HG02798 (cell line): ENCODE measurements around the gene SENP2.
"Not testable (repeated sequence)": the region's sequence is repeated elsewhere in the genome, so short reads cannot be mapped to it uniquely, and the experiment has no call there.

ENCODE experiments used
- ATAC-seq: cut with Tn5 transposase; IDR thresholded peaks from one replicate; pipeline ENCODE4 v1.9.1; 2021; ENCODE audit warnings: mild to moderate bottlenecking; ENCODE audit not compliant: unreplicated experiment, poor library complexity

The SENP2 gene

DNA sequence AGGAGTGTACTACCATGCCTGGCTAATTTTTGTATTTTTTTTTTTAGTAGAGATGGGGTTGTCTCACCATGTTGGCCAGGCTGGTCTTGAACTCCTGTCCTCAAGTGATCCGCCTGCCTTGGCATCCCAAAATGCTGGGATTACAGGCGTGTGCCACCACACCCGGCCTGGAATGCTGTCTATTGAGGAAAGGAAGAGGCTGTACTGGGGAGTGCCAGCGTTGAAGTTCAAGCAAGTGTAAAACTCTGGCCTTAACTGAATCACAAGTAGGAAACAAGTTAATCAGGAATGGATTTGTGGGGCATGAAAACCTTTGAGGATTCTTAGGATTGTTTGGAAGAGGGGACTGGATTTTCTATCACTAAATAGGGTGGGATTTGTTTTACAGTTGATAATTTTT, 1.4 kb upstream of the SENP2 start:
- no peak for ATAC-seq

DNA sequence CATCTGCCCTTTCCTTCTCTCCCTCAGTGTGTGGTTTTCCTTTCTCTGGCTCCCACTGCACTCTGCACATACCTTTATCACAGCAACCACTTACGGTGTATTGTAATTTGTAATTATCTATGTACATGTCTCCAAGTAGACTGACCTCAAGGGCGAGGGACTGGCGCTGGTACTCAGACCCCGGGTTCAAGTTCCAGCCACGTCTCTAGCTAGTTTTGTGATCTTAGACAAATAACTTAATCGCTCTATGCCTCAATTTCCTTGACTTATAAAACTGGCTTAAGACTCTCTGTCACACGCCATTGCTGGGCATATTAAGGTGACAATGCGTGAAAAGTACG, 607 bp upstream of the SENP2 start:
- no peak for ATAC-seq

DNA sequence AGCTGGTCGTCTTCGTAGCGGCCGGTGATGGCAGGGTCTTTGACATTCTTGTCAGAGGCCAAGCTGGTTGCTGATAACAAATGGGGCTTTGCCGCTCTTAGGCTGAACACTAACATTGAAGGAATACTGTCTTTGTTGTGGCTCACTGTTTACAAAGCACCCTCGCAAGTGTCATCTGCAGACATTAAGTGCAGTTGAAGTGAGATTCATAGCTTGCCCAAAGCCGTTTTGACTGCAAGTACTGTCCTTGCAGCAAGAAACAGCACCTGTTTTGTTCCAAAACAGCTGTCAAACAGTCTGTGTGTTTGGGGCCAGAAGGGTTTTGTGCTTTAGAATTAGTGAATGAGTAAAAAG, 568 bp downstream of the SENP2 start:
- ATAC-seq = no peak

DNA sequence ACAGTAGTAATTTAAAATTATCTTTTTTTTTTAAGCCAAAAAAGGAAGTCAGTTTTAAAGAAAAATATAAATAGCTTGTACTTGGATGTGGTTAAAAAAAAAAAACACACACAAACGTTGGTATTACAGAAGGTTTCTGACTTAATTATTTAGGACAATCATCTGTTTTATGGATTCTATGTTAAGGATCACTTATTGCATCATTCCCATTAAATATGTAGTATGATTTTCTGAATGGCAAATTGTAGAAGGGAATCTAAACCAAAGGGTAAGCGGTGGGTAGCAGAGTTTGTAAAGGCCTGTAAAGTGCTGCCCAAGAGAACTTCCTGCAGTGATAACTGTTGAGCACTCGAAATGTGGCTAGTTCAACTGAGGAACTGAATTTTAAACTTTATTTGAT, 8.0 kb downstream of the SENP2 start:
- ATAC-seq = no peak

DNA sequence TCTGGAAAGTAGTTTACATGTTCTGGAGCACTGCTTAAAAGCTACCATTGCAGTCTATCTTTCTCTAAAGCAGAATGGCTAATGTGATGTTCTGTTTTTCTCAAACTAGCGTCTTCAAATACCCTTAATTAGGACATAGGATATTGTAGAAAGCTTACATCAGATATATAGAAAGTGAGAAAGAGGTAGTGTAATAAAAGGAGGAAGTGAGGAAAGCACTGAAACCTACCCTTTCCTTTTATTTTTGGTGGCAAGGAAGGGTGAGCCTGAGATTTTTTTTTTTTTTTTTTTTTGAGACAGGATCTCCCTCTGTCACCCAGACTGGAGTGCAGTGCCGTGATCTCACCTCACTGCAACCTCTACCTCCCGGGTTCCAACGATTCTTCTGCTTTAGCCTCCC, 9.4 kb downstream of the SENP2 start:
- no peak for ATAC-seq

DNA sequence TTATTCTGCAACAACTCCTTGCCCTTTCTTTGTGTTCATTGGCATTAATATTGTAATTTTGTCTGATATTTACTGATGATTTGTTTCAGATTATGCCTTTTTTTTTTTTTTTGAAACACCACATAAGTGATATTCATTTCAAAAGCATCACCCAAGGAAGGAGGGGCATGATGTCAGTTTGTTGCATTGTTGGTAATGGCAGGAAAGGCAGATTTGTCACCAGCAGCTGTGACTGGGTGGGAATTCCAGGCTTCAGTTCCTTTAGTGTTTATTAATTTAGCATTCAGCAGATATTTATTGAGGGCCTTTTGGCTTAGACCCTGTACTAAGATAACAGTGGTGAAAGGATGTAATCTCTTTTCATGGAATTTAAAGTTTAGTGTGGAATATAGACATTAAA, 19.5 kb downstream of the SENP2 start:
- no peak for ATAC-seq

DNA sequence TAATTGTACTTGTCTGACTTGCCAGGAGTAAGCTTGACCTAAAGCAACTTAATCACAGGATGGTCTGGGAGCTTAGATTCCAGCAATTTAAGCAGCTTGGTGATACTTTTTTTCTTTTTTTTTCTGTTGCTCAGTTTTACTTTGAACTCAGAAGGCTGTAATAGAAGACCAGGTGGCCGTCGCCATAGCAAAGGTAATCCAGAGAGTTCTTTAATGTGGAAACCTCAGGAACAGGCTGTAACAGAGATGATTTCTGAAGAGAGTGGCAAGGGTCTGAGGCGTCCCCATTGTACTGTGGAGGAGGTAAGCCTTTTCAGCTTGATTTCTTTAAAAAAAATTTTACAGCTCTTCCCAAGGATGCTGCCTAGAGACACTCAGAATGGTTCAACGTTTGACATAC, 20.1 kb downstream of the SENP2 start:
- no peak for ATAC-seq

DNA sequence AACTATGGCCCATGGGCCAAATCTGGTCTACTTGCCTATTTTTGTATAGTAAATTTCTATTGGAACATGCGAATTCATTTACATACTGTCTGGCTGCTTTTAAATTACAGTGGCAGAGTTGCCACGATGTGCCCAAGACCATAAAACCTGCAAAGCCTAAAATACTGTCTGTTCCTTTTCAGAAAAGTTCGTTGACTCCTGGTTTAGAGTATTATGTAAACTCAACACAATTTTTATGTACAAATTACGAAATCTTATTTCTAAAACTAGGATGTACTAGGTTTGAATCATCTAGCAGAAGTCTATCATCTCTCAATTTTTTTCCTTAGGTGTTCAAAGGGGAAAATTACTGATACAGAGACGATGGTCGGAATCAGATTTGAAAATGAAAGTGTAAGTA, 26.9 kb downstream of the SENP2 start:
- ATAC-seq = no peak

DNA sequence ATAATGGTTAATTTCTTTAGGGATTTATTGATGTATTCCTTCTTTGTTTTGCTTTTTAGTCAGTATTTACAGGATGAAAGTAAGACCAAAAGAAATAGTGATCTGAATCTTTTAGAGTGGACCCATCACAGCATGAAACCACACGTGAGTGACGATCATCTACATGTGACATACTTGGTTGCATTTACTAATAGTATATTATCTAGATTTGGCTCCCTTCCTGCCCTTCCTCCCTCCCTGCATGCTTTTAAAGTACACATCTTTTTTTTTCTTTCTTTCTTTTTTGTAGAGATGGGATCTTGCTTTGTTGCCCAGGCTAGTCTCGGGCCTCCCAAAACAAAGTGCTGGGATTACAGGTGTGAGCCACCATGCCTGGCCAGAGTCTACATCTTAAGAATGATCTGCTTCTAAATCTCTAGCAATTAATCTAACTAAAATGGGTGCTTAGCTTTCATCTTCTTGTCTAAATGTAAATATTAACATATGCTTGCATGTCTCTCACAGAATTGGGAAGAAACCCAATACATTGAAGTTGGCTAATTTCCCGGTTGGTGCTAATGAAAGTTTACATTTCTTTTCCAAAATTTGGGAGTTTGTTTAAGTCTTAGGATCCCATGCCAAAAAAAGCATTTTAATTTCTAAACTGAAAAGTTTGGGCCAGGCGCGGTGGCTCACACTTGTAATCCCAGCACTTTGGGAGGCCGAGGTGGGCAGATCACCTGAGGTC, 38.0 kb downstream of the SENP2 start:
- no peak for ATAC-seq

DNA sequence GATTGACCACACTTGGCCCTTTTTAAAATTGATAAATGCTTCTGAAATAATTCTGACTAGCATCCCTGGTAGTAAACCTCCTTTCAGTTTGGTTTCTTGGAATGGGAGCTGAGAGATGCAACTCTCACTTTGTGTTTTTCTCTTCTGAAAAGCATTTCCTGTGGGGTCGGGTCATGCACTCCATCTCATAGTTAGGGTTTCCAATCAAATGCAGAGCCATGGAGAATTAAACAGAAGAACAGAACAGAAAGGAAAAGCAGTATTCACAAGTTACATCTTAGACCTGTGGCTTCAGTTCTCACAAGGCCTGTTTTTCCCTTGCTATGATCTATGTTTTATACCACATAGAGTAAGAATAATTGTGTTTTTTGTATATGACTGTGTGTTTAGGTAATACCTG, 39.7 kb downstream of the SENP2 start:
- no peak for ATAC-seq

DNA sequence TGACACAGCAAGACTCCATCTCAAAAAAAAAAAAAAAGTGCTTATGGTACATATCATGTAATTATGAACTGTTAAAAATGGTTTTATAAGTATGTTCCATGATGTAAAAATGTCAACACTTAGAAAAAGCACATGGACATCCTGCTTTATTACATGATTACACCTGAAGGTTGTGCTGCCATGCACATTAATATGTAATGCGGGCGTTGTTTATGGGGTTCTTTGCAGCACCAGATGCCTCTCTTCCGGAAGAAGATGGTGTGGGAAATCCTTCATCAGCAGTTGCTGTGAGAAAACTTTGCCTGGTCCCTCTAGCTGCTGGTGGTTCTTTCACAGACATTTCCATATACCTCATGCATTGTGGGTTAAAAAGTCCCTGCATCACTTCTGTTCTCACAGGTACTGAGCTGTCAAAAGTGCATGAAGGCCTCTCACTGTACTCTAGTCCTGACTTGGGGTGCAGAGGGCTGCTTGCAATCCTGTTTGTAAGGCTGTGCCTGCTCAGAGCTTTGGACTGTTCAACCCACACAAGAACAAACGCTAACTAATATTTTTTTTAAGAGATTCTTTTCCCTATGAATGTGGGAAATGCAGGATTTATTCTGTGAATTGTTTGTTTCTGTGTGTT, 43.6 kb downstream of the SENP2 start:
- ATAC-seq = no peak

DNA sequence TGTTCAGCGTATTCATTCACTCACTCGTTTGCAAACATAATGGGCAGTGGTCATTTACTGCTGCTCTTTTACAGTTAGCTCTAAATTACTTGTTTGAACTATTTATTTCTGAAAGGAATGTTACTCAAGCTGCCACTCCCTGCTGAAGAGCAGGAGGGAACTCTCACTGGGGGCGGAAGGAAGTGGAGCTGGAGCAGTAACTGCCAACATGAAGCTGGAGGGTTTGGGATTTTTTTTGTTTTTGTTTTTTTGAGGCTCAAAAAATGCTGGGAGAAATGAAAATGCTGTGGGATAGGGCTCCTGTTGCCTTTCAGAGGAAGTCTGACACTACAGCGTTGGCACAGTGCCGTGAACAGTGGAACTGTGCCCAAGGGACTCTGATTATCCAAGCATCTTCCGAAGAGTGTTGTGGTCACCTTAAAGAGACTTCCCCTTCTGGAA, 44.1 kb downstream of the SENP2 start:
- no peak for ATAC-seq

DNA sequence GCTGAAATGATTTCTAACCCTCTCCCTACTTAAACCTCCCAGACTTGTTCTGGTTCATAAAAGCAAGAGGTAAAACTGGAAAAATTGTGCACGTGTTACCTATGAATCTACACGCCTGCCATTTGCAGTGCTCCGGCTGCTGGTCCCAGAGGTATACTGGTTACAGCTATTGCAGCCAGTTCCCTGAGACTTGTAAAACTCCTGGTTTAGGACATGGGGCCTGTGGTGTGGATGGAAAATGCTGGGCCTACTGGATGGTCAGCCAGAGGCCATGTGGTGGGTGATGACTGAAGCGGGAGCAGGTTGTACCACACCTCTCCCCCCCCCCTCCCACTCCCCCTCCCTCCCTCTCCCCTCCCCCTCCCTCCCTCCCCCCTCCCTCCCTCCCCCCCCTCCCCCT, 45.0 kb downstream of the SENP2 start:
- no peak for ATAC-seq

DNA sequence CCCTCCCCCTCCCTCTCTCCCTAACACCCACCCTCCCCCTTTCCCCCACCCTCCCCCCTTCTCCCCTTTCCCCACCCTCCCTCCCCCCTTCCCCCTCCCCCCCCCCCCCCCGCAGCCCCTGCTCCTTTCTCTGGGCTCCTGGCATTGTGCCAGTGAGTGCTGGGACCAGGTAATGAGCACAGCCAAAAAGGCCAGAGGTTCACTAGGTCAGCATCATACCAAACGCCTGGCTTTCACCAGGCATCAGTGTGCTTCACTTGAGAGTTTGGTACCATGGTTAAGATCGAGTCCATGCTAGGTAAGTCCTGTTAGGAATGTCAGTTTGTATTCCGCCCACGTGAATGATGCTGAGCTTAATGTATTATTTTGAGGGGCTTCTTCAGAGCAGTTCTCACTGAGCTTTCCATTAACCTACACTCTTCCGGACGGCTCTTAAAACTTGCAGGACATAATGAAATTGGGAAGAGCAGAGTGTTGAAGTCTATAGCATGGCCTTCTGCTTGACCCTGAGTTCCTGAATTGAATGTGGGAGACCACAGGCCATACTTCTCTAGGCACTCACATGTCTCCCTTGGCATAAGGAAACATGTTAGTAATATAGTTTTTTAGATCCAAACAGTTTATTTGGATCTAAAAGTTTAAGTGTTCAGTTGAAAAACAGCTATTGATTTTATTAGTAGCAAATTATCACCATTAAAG, 45.6 kb downstream of the SENP2 start:
- ATAC-seq = no peak

DNA sequence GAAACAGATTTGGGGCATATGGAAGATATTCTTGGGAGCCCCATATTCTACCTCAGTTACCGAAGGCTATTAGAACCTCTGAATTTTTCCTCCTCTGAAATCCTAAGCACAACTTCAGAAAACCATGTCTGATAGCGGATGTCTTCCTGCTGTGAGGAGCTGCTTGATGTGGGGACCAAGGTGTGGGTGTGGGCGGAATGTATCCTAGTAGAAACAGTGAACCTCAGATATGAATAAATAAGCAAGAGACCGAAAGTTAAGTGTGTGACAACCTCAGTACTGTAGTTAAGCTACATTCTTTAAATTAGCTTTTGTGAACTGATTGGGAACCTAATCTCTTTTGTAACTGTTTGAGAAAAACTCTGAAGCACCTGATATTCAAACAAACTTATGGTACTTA, 46.9 kb downstream of the SENP2 start:
- ATAC-seq = no peak

DNA sequence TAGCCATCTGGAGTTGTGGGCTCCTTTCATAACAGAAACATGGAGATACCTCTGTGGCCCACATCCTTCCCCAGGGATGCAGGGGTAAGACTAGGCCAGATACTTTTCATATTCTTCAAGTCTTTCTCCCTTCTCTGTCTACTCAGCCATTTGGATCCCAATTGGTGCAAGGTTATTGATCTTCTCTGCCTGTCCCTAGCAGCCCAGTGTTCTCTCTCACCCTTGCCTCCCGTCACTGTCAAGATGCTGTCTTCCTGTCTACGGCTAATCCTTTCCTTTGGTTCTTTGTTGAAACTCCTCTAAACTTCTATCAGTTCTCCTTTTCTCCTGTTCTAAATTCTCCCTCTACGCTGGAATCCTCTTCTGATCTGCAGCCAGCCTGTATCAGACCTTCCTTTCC, 51.3 kb downstream of the SENP2 start:
- no peak for ATAC-seq

DNA sequence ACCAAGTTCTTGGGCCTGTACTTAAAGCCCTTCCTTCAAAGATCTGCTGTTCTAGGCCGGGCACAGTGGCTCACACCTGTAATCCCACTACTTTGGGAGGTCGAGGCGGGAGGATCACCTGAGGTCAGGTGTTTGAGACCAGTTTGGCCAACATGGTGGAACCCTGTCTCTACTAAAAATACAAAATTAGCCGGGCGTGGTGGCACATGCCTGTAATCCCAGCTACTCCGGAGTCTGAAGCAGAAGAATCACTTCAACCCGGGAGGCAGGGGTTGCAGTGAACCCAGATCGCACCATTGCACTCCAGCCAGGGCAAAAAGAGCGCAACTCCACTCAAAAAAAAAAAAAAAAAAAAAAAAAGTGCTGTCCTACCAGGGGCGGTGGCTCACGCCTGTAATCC, 52.6 kb downstream of the SENP2 start:
- ATAC-seq = not testable (repeated sequence)

DNA sequence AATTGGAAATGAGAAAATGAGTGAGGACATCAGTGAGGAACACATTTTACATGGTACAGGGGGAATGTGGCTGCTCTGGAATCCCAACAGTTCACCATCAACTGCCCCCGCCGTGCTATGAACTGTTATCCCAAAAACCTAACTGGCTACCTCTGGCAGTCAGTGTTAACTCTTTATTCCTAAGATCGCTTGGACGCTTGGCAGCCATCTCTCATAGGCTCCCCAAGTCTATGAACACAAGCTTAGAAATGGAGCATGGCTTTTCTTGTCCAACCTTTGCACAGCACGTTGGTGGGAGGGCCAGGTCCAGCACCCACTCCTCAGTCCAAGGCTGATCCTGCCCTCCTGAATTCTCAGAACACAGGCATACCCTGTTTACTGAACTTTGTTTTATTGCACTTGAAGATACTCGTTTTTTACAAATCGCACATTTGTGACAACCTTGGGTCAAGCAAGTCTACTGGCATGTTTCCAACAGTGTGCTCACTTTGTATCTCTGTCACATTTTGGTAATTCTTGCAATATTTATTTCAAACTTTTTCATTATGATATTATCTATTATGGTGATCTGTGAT, 53.6 kb downstream of the SENP2 start:
- no peak for ATAC-seq

DNA sequence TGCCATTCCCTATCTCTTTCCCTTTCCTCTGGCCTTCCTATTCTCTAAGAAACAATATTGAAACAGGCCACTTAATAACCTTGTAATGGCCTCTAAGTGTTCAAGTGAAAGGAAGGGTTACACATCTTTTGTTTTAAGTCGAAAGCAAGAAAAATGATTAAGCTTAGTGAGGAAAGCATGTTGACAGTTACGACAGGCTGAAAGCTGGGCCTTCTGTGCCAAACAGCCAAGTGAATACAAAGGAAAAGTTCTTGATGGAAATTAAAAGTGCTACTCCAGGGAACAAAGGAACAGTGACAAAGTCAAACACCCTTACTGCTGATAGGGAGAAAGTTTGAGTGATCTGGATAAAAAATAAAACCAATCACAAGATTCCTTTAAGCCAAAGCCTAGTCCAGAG, 54.2 kb downstream of the SENP2 start:
- no peak for ATAC-seq

DNA sequence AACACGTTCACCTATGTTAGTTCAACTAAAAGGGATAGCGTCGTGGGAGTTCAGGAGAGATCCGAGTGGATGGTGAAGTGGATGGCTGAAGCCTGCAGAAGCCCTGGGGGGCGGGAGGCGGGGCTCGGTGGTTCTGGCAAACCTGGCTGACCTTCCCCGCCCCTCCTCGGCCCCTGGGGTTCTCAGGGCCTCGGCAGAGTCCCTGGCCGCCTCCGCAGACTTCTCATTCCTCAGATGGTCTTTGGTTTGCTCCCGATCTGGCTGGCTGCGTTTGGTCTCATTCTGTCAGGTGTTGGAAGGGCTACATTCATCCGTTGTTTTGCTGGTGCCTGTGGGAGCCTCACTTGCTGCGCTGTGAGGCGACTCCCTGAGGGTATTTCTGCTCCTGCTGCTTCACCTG, 59.1 kb downstream of the SENP2 start:
- not testable (repeated sequence) for ATAC-seq

DNA sequence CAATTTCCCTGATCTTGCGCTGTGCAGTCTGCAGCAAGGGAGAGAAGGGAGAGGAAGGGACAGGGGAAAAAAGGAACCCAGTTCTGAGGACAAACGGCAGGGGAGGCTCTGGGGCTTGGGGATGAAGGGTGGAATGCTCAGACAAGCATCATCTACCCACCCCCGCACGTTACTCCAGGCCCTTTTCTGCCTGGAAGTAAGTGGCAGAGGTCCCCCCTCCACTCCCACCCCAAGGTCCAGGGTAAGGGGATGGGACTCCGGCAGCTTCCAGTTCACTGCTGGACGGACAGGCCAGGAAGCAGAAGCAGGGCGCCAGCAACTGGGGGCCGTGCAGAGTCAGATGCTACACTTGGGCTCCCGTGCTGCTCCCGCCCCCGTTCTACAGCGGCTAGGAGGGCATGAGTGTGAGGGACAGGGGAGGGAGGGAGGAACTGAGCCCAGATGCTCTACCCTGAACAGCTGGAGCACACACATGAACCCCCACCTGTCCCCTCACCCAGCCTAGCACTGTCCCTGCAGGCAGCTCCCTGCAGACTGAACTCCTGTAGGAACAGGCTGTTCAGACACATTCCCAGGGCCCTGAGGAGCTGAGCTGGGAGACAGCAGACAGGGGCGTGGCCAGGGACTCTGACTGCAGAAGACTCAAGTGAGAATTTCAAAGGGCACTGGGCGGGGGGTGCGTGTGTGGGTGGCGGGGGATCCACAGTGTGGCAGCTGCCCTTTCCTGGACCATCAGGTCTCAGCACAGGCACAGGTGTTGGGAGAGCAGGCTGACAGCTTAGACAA, 59.7 kb downstream of the SENP2 start:
- no peak for ATAC-seq
